ENCODE data around the gene NECAB3. TPM values are rescaled to one million over a fixed set of nuclear protein-coding genes. Genes with fewer than 3 reads are reported as not detected.
A peak's percentile ranks its signal among the peaks of the same experiment; 100 is the strongest.

NECAB3 gene
- polyA plus RNA-seq, 3 donors from 2014 or later, result 2.5 to 3.8 (median 2.9) TPM

GRCh38 chr20:33669873-33670640, 4.2 kb downstream of the NECAB3 start:
- Mint-ChIP-seq H3K4me1 (peaks cover 34% of the 10 kb centered on the region in 2 donors), H3K27me3 (ENCODE audit: low read depth in 3 of 3) (peaks cover 2 to 5% (median 3%) of the 10 kb centered on the region in 3 donors), H3K36me3 (no peaks in the 10 kb centered on the region), H3K4me3 (peak overlapping the region in 1 of 5 donors; percentile 34), H3K27ac (no peak overlapping the region), H3K9me3 (no peaks in the 10 kb centered on the region)
- no peak for DNase-seq

GRCh38 chr20:33669224-33669623, 5.0 kb downstream of the NECAB3 start:
- peak overlapping the region in 2 of 6 donors; percentile 19 to 74 for H3K27ac Mint-ChIP-seq
- H3K27me3 Mint-ChIP-seq (ENCODE audit: low read depth in 3 of 3), result peaks cover 3 to 5% (median 4%) of the 10 kb centered on the region in 3 donors
- no peak for DNase-seq
- H3K9me3 Mint-ChIP-seq, result no peaks in the 10 kb centered on the region
- no peak overlapping the region for H3K4me3 Mint-ChIP-seq
- no peaks in the 10 kb centered on the region for H3K36me3 Mint-ChIP-seq
- peaks cover 38% of the 10 kb centered on the region in 2 donors for H3K4me1 Mint-ChIP-seq

DNA sequence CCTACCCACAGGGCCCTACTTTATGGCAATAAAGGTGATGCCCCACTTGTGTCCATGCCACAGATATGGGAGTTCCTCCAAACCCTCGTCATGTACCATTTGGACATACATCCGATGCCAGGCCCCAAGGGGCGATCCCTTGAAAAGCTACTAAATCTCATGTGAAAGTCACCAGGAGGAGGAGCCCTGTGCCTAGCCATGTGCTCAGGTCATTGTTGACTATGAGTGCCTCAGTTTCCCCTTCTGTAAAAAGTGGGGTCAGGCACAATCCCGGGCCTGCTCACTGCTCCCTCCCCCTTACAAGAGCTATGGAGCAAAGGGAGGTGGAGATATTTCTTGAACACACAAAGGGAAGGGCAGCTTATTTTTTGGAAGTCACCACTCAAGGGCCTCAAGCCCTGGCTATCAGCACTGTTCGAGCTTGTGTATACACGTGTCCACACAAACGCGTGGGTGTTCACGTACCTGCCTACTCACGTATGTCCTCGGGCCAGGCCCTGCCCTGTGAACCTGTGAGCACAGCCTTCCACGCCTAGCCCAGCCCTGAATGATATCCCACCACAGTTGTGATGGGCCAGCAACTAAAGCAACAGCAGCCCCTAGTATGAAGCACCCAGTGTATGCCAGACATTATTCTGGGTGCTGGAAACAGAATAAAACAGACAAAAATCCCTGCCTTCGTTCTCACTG, 5.6 kb downstream of the NECAB3 start:
- no peaks in the 10 kb centered on the region for H3K36me3 Mint-ChIP-seq
- peaks cover 38 to 39% of the 10 kb centered on the region in 2 donors for H3K4me1 Mint-ChIP-seq
- peaks cover 2 to 6% (median 4%) of the 10 kb centered on the region in 3 donors for H3K27me3 Mint-ChIP-seq (ENCODE audit: low read depth in 3 of 3)
- H3K4me3 Mint-ChIP-seq, result peak overlapping the region; percentile 52 to 85 (median 77)
- H3K9me3 Mint-ChIP-seq, result no peaks in the 10 kb centered on the region
- DNase-seq, result no peak
- peak overlapping the region in 4 of 6 donors; percentile 42 to 74 (median 60) for H3K27ac Mint-ChIP-seq

DNA sequence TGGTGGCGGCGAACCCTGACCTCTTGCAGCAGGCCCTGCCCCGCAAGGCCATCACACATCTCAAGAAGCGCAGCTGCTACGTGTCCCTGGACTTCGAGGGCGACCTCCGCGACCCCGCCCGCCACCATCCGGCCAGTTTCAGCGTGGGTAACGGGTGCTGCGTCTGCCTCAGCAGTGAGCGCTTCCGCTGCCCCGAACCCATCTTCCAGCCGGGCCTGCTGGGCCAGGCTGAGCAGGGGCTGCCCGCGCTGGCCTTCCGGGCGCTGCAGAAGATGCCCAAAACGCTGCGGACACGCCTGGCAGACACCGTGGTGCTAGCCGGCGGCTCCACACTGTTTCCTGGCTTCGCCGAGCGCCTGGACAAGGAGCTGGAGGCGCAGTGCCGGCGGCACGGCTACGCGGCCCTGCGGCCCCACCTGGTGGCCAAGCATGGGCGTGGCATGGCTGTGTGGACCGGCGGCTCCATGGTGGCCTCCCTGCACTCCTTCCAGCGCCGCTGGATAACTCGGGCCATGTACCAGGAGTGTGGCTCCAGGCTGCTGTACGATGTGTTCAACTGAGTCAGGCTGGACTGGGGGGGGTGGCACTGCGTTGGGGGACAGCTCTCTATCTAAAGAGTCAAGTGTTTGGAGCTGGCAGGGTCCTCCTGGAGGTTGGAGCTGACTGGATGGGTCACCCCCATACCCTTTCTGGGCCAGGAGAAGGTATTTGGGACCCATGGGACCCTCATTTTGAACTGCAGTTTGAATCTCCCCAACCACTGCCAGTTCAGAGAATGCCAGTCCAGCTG, 6.4 kb downstream of the NECAB3 start:
- peak overlapping the region in 5 of 6 donors; percentile 40 to 78 (median 65) for H3K27ac Mint-ChIP-seq

GRCh38 chr20:33667245-33667675, 7.0 kb downstream of the NECAB3 start:
- H3K4me3 Mint-ChIP-seq, result peak overlapping the region; percentile 76 to 95 (median 79)
- peaks cover 5 to 10% (median 7%) of the 10 kb centered on the region in 3 donors for H3K27me3 Mint-ChIP-seq (ENCODE audit: low read depth in 3 of 3)
- H3K36me3 Mint-ChIP-seq, result no peaks in the 10 kb centered on the region
- DNase-seq, result peak; percentile 47 to 54 (median 54)
- peaks cover 39 to 45% of the 10 kb centered on the region in 2 donors for H3K4me1 Mint-ChIP-seq
- peak overlapping the region in 4 of 6 donors; percentile 40 to 78 (median 72) for H3K27ac Mint-ChIP-seq
- no peaks in the 10 kb centered on the region for H3K9me3 Mint-ChIP-seq

More for the DNA sequence above, 6.4 kb downstream of the NECAB3 start:
- peaks cover 35 to 41% of the 10 kb centered on the region in 2 donors for H3K4me1 Mint-ChIP-seq
- H3K36me3 Mint-ChIP-seq, result no peaks in the 10 kb centered on the region
- peak overlapping the region; percentile 76 to 95 (median 79) for H3K4me3 Mint-ChIP-seq
- peaks cover 3 to 7% (median 4%) of the 10 kb centered on the region in 3 donors for H3K27me3 Mint-ChIP-seq (ENCODE audit: low read depth in 3 of 3)
- H3K9me3 Mint-ChIP-seq, result no peaks in the 10 kb centered on the region
- DNase-seq, result peak; percentile 75 to 80 (median 79)

DNA sequence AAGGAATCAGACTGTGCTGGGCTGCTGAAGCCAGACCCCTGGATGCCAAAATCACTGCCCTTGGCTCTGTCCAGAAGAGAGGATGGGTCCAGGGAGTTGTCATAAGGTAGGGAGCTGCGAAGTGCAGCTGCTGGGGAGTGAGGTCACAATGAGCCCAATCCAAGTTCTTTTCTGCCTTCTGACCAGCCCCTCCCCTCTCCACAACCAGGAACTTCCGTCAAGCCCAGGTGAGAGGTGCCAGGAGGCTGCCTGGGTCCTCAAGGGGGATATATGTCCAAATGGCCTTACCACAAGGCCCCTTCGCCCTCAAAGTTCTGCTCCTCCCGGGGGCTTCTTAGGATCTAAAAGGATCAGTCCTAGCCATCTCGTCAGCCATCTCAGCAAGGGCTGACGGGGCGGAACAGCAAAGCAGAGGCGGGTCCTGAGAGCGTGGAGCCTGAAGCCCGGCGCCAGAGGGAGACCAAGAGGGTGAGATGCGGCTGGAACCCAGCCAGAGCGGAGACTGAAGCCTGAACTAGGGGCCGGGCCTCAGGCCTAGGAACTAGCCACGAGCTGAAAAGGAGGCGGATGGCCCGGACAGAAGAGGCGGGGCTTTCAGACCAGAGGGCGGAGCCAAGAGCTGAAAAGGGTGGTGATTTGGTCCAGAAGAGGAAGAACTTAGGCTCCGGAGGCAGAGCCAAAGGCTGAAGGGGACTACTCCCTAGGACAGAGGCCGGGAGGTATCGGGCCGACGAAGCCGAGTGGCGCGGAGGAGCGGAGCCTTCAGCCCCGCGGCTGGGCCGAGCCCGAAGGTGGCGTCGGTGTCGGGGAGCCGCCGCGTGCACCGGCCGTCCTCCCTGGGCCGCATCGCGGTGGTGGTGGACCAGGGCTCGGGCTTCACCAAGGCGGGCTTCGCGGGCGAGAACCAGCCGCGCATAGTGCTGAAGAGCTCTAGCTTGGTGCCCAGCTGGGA, 7.7 kb downstream of the NECAB3 start, which contains the start of gene ACTL10:
Gene ACTL10, plus strand, starts transcription at position 651 of the 952 bp plus-strand sequence. CDS start 555 bp downstream, outside the sequence.
- Mint-ChIP-seq H3K36me3 (no peaks in the 10 kb centered on the region), H3K4me1 (peaks cover 39 to 45% of the 10 kb centered on the region in 2 donors), H3K9me3 (no peaks in the 10 kb centered on the region), H3K27me3 (ENCODE audit: low read depth in 3 of 3) (peaks cover 5 to 10% (median 8%) of the 10 kb centered on the region in 3 donors), H3K4me3 (peak within 1 kb of the TSS; percentile 95 to 99 (median 98)), H3K27ac (peak within 1 kb of the TSS; percentile 88 to 98 (median 95))
- DNase-seq, result peak; percentile 87 to 91 (median 87)

DNA sequence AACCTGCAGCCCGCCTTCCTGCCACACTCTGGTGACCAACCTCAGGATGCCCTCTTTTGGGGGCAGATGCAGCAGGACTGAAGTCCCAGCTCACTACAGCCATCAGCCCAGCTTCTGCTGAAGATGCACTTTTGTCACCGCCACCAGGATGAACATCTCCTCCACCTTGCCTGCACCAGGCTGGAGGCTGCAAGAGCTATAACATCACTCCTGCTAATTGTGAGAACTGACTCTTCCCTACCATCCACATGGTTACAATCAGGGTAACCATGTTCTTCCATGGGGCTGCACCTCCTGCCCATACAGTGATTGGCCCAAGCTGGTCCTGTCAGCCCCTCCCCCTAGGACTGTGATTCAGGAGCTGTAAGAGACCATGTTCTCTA, 9.5 kb downstream of the NECAB3 start:
- Mint-ChIP-seq H3K27ac (peak overlapping the region; percentile 82 to 94 (median 92)), H3K36me3 (no peaks in the 10 kb centered on the region), H3K27me3 (ENCODE audit: low read depth in 3 of 3) (peaks cover 5 to 10% (median 7%) of the 10 kb centered on the region in 3 donors), H3K4me1 (peaks cover 39 to 45% of the 10 kb centered on the region in 2 donors), H3K4me3 (peak overlapping the region; percentile 76 to 87 (median 85)), H3K9me3 (no peaks in the 10 kb centered on the region)
- no peak for DNase-seq

- Mint-ChIP-seq H3K36me3 (no peaks in the 10 kb centered on the region), H3K4me3 (peak overlapping the region; percentile 76 to 87 (median 85)), H3K4me1 (peaks cover 39 to 45% of the 10 kb centered on the region in 2 donors), H3K9me3 (no peaks in the 10 kb centered on the region), H3K27ac (peak overlapping the region; percentile 82 to 94 (median 92)), H3K27me3 (ENCODE audit: low read depth in 3 of 3) (peaks cover 5 to 10% (median 7%) of the 10 kb centered on the region in 3 donors)
- no peak for DNase-seq
Measured at GRCh38 chr20:33664085-33664761, 10.0 kb downstream of the NECAB3 start.

GRCh38 chr20:33663161-33664084, 10.8 kb downstream of the NECAB3 start:
- H3K36me3 Mint-ChIP-seq, result no peaks in the 10 kb centered on the region
- H3K27me3 Mint-ChIP-seq (ENCODE audit: low read depth in 3 of 3), result peaks cover 5 to 10% (median 7%) of the 10 kb centered on the region in 3 donors
- H3K4me1 Mint-ChIP-seq, result peaks cover 39 to 42% of the 10 kb centered on the region in 2 donors
- peak overlapping the region; percentile 76 to 87 (median 85) for H3K4me3 Mint-ChIP-seq
- H3K9me3 Mint-ChIP-seq, result no peaks in the 10 kb centered on the region
- peak; percentile 85 to 88 (median 88) for DNase-seq
- H3K27ac Mint-ChIP-seq, result peak overlapping the region; percentile 82 to 94 (median 92)

DNA sequence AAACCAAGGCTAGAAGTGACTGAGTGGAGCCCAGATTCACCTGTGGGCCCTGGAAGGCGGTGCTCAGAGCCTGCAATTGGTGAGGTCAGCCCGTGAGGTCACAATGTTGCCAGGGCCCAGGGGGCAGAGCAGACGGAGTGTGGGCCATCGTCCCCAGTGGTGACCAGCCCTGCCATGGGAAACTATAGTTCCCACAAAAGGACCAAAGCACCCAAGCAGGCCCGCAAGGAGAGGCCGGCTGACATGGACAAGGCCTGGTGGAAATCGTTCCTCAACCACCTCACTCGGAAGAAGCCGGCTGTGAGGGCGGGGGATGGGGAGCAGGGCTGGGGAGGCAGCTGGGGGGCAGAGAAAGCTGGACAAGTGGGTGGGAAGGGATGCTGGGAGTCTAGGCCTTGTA, 12.1 kb downstream of the NECAB3 start, which contains the start of gene C20orf144:
Gene C20orf144, plus strand, starts transcription at position 156 of the 400 bp plus-strand sequence. Its CDS starts 19 bp downstream, at position 175.
- no peaks in the 10 kb centered on the region for H3K9me3 Mint-ChIP-seq
- H3K4me3 Mint-ChIP-seq, result peak within 1 kb of the TSS; percentile 76 to 87 (median 85)
- peaks cover 34 to 38% of the 10 kb centered on the region in 2 donors for H3K4me1 Mint-ChIP-seq
- no peaks in the 10 kb centered on the region for H3K36me3 Mint-ChIP-seq
- peaks cover 5 to 10% (median 7%) of the 10 kb centered on the region in 3 donors for H3K27me3 Mint-ChIP-seq (ENCODE audit: low read depth in 3 of 3)
- DNase-seq, result no peak
- H3K27ac Mint-ChIP-seq, result peak within 1 kb of the TSS; percentile 82 to 92 (median 90)

DNA sequence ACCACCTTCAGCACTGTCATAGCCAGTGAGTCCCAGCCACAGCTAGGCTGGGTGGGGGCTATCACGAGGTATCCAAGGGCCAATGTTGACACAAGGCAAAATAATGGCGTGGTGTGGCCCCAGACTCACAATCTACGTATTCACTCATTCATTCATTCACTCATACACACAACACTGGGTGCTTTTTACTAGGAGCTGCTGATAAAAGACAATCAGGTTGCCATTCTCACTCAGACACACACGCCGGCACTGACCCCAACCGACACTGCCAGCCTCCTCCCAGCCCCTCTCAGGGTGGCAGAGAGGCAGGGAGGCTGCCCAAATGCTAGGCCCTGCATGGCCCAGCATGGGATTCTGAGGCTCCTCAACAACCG, 13.6 kb downstream of the NECAB3 start:
- Mint-ChIP-seq H3K27ac (peak overlapping the region in 1 of 6 donors; percentile 62), H3K27me3 (ENCODE audit: low read depth in 3 of 3) (peaks cover 3 to 7% (median 7%) of the 10 kb centered on the region in 3 donors)

More for the DNA sequence above, 13.6 kb downstream of the NECAB3 start:
- Mint-ChIP-seq H3K4me1 (peaks cover 26% of the 10 kb centered on the region in 2 donors), H3K9me3 (no peaks in the 10 kb centered on the region), H3K4me3 (no peak overlapping the region), H3K36me3 (no peaks in the 10 kb centered on the region)
- no peak for DNase-seq

All from immature natural killer cell (primary cell).